Keratinocyte (primary cell): ENCODE data around the gene RASGRP3.

Source experiments
- CTCF ChIP-seq, 3 experiments: IDR thresholded peaks in 1 of 3; conservative IDR thresholded peaks in 1 of 3; optimal IDR thresholded peaks in 1 of 3; 2 replicates in 2 of 3; 3 replicates in 1 of 3; pipeline versions ENCODE3 to v1.5.1; 2011; ENCODE audit warnings: low read length in 3 of 3, mild to moderate bottlenecking in 3 of 3, moderate library complexity in 2 of 3, control low read depth in 1 of 3, inconsistent platforms in 1 of 3; ENCODE audit not compliant: insufficient read depth in 2 of 3; ENCODE audit errors: extremely low read depth in 1 of 3
- EZH2 ChIP-seq: IDR thresholded peaks from one replicate; pipeline ENCODE4 v1.6.1; 2012; ENCODE audit warnings: inconsistent platforms, mild to moderate bottlenecking, low read length, moderate library complexity

GRCh38 chr2:33570681-33571080, 94.2 kb downstream of the RASGRP3 start:
- no peak for TF ChIP-seq CTCF (optimal IDR thresholded peaks at IDR 0.05 in 1 of 3, IDR thresholded peaks at IDR 0.05 in 1 of 3, conservative IDR thresholded peaks at IDR 0.05 in 1 of 3; ENCODE audit: extremely low read depth in 1 of 3, insufficient read depth in 2 of 3, low read length in 3 of 3)
- TF ChIP-seq EZH2 = no peak
